Left renal pelvis (tissue), 4 donors: ENCODE measurements around the gene CBLN3. TPM values are rescaled to one million over a fixed set of nuclear protein-coding genes. Genes with fewer than 3 reads are reported as not detected.
A peak's percentile ranks its signal among the peaks of the same experiment; 100 is the strongest.
"Not testable (repeated sequence)": the region's sequence is repeated elsewhere in the genome, so short reads cannot be mapped to it uniquely, and the experiment has no call there.

Source experiments
- DNase-seq, 4 donors: peaks; one replicate each; pipeline ENCODE4 v3.0.0-alpha.2; 2013; ENCODE audit warnings: low read depth in 4 of 4, low spot score in 3 of 4
- polyA plus RNA-seq, 4 donors: library from polyadenylated mRNA; unstranded; fragments of 120-200 nt; gene quantifications; one replicate each; pipeline ENCODE4 v1.2.1, GENCODE V29; 2013; ENCODE audit not compliant: insufficient read length in 4 of 4

Gene CBLN3
- polyA plus RNA-seq, 4 donors: 2.2 to 4.7 (median 2.6) TPM

DNA sequence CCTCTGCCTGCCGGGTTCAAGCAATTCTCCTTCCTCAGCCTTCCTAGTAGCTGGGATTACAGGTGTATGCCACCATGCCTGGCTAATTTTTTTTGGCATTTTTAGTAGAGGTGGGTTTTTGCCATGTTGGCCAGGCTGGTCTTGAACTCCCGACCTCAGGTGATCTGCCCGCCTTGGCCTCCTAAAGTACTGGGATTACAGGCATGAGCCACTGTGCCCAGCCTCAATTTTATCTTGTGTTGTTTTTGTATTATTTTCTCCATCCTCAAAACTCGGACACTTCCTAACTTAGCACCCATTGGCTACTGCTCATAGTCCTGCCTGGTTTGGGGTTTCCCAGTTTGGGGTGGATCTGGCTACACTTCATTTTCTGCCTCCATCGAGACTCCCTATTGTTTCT is 41.9 kb downstream of the CBLN3 start:
- not testable (repeated sequence) for DNase-seq

DNA sequence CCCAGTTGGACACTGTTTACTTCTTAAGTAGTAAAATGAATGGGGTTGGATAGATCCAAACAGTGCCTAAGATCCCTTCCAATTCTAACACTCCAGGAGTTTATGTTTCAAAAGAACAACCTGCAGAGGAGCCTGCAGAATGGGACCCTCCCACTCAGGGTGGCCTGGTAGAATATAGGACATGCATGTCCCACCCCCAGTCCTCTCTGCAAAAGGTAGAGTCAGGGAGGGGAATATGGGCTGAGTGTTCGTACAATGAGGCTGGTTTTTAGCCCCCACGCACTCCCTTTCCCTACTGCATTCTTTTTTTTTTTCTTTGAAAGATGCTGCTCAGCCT is 42.5 kb downstream of the CBLN3 start:
- DNase-seq: no peak

DNA sequence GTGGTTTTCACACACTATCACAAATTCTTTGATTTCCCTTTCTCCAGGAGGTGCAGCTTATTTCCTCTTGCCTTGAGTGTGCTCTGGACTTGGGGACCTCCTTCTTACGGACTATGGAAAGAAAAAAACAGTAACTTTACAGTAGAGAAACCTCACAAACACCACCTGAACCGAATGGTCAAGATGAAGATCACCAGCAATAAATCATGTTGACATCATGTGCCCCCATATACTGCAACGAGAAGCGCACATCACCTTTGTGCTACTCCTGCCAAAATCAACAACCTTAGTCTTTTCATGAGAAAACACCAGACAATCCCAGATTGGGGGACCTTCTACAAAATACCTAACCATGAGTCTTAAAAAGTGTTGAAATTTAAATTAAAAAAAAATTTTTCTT is 43.9 kb downstream of the CBLN3 start:
- no peak for DNase-seq

DNA sequence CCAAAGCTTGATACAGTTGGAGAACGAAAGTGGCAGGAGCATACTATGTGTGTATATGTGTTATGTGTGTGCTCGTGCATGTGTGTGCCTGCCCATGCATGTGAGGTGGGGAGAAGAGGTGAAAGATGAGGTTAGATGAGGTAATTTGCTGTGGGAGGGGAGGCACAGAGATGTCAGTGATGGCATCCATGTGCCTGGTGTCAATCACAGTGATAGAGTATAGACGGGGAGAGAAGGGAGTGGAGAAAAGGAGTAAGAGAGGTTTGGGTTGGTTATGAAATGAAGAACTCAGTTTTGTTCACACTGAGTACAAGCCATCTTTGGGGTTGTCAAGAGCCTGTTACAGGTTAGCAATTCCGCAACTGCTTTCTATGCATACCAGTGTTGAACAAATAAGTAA is 45.3 kb downstream of the CBLN3 start:
- no peak for DNase-seq

DNA sequence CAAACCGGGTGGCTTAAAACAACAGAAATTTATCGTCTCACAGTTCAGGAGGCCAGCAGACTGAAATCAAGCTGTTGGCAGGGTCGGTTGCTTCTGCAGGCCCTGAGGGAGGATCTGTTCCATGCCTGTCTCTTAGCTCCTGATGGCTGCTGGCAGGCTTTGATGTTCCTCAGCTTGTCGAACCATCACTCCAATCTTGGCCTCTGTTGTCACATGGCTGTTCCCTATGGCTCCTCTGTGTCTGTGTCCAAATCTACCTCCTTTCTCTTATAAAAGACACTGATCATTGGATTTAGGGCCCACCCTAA is 47.5 kb downstream of the CBLN3 start:
- peak in 1 of 4 donors; percentile 52 for DNase-seq

DNA sequence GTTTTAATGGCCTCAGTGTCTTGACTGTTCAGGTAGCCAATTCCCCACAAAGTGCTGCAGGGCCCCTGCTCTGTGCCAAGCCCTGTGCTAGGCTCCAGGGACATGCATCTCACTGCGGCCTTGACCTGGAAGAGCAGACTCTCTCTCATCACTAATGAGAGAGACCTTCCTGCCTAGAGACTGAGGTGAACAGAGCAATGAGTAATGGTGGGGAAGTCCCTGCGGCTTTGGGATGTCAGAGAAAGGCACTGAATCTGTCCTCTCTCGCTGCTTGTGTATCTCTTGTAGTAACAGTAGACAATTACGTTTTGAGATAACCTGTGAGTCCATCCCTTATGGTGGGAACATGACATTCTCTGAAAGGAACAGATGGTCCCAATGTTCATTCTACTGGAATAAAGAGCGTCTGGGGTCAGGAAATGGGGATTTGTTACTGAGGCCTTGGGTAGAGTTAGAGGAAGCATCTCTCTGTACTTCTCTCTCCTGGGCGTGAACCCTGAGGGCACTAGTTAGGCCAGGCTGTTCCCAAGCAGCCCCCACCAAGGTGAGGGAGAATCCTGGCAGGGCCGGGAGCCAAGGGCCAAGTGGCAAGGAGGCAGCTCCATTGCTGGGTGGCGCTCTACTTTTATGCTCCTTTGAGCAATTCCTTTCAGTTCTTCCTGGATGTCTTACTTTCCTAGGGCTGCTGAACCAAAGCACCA is 48.0 kb downstream of the CBLN3 start:
- no peak for DNase-seq

DNA sequence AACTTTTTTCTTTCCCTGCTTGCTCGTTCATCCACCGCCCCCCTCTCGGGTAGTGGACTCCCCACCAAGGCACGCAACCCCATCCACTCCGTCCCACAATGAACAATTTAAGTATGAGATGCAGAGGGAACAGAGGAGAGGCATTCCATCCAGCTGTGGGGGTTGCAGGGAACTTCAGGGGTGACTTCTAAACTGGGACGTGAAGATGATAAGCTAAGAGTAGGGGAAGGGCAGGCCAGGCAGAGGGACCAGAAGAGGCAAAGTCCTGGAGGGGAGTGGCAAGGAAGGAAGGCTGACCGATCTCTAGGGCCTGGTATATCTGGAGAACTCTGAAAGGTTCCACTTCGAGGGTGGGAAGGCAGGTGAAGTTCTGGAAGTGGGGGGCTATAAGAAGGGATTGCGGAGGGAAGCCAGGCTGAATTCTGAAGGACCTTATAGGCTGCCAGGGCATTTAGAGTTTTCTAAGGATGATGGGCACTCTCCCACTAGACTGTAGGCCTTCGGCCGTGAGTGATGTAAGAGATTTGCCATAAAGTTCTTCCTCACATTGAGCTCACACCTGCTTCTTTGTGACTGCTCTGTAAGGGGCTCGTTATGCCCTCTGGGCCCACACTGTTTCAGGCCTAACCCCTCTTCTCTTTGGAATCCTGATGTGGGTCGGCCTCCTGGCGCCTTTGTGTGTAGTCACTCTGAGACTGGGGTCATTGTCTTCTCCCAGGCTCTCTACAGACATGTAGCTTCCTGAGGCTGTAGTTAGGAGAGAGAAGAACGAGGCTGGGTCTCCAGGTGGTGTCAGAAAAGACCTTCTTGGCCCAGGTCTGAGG is 49.3 kb downstream of the CBLN3 start:
- DNase-seq: no peak

DNA sequence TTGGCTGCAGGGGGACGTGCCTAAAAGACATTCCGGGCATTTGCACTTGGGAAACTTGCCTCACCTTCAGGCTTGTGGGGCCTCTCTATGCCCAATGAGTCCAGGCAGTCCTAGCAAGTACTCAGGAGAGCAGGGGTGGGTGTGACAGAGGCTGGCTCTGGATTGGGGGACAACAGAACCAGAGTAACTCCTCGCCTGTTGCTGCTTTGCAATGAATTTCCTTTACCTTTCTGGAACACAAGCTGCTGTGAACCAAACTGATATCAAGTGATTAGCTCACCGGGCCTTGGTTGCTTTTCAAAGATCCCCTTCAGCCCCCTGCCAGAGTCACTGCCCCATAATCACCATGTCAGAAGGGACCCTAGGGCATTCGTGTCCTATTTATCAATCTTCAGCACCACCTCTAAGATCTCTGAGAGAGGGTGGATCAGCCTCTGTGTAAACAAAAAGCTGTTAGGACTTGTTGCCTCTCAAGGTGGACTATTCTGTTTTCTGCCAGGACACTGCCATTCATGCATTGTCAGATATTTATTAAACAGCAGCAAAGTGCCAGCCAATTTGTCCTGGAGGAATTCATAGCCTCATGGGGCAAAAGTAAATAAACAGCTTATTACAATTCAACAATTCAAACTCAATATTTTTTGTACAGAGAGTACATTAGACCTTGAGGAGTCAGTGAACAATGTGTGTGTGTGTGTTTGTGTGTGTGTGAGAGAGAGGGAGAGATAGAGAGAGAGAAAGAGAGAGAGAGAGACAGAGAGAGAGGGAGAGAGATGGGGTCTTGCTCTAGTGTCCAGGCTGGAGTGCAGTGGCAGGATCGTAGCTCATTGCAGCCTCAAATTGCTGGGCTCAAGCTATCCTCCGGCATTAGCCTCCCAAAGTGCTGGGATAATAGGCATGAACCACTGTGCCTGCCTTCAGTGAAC is 50.2 kb downstream of the CBLN3 start:
- DNase-seq: no peak

DNA sequence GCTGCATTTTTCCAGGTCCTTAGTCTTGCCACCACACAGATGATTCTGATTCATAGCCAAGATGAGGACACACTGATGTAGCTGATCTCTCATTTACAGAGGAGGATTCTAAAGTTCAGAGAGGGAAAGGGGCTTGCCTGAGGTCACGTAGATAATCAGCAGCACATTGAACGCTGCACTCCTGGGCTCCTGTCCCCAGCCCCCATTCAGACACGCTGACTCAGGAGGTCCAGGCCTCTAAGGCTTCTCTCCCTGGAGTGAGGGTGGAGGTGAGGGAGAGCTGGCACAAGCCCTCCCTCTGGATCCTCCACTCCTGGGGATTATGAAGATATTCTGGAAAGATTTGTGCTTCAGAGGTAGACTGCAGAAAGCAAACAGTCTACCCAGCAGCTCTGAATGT is 51.1 kb downstream of the CBLN3 start:
- no peak for DNase-seq

DNA sequence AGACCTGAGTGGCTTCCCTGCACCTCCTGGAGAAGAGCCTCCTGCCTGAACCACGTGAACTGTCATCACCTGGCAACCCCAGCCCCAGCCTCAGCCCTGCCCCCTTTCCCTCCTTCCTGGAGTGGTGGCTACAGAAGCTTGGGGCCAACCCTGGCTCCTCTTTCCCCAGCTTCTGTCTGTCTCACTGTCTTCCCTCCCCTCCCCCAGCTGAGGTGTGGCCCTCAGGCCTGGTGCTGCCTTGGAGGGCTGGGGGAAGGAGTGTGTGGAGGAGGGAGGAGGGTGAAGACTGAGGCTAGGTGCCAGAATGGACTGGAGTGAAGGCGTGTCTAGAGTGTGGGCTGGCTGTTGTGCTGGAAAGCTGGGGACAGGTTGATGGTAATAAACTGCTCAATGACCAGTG is 51.8 kb downstream of the CBLN3 start:
- DNase-seq: no peak

DNA sequence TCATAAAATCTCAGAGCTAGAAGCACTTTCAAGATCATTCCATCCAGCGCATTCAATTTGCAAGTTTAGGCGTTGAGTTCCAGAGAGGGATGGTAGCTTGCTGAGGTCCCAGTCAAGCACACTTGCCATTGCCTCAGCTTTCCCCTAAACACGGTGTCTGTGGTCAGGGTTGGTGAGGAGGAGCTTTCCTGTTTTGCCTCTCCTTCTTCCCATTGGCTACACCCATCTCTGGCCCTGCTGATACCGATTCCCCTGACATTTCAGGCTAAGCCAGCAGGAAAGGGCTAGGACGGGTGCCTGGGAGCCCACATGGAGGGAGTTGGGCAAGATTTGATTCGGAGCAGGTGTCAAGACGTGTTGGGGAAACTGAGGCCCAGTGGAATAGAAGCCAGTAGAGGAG is 52.3 kb downstream of the CBLN3 start:
- DNase-seq: no peak

Other genes with a start within 250 kb of the CBLN3 start
- 10 to 100 TPM; 19.8 to 39.5 (median 31.0) TPM for gene IPO4, start 240.9 kb downstream of the CBLN3 start, polyA plus RNA-seq
- gene TM9SF1, start 234.2 kb downstream of the CBLN3 start, polyA plus RNA-seq: 10 to 100 TPM; 32.9 to 43.7 (median 35.4) TPM
- 10 to 100 TPM in 1 of 4 donors, 1 to 10 TPM in 3; 4.2 to 12.0 (median 5.6) TPM for gene TSSK4, start 224.0 kb downstream of the CBLN3 start, polyA plus RNA-seq
- gene CHMP4A, start 216.2 kb downstream of the CBLN3 start, polyA plus RNA-seq: 10 to 100 TPM; 27.8 to 58.4 (median 52.0) TPM
- gene MDP1, start 213.6 kb downstream of the CBLN3 start, polyA plus RNA-seq: 10 to 100 TPM in 3 of 4 donors, 1 to 10 TPM in 1; 8.3 to 16.9 (median 11.3) TPM
- 100 to 1,000 TPM; 189 to 230 (median 217) TPM for gene NEDD8, start 197.3 kb downstream of the CBLN3 start, polyA plus RNA-seq
- 100 to 1,000 TPM in 3 of 4 donors, 10 to 100 TPM in 1; 65.6 to 124 (median 117) TPM for gene GMPR2, start 196.7 kb downstream of the CBLN3 start, polyA plus RNA-seq
- 10 to 100 TPM; 57.3 to 62.1 (median 60.1) TPM for gene TINF2, start 187.0 kb downstream of the CBLN3 start, polyA plus RNA-seq
- 1 to 10 TPM; 1.6 to 6.6 (median 2.6) TPM for gene TGM1, start 166.5 kb downstream of the CBLN3 start, polyA plus RNA-seq
- 10 to 100 TPM; 19.4 to 28.6 (median 20.3) TPM for gene RABGGTA, start 158.1 kb downstream of the CBLN3 start, polyA plus RNA-seq
- 10 to 100 TPM; 27.8 to 54.8 (median 43.2) TPM for gene DHRS1, start 129.9 kb downstream of the CBLN3 start, polyA plus RNA-seq
- gene NOP9, start 129.8 kb downstream of the CBLN3 start, polyA plus RNA-seq: 10 to 100 TPM; 20.0 to 27.0 (median 25.4) TPM
- 10 to 100 TPM; 20.2 to 28.4 (median 24.5) TPM for gene CIDEB, start 121.7 kb downstream of the CBLN3 start, polyA plus RNA-seq
- 1 to 10 TPM; 1.7 to 4.4 (median 3.0) TPM for gene LTB4R2, start 119.5 kb downstream of the CBLN3 start, polyA plus RNA-seq
- 1 to 10 TPM; 2.1 to 6.5 (median 4.9) TPM for gene LTB4R, start 118.2 kb downstream of the CBLN3 start, polyA plus RNA-seq
- 10 to 100 TPM in 3 of 4 donors, 1 to 10 TPM in 1; 8.4 to 23.3 (median 20.0) TPM for gene ADCY4, start 94.6 kb downstream of the CBLN3 start, polyA plus RNA-seq
- gene RIPK3, start 89.7 kb downstream of the CBLN3 start, polyA plus RNA-seq: 1 to 10 TPM; 2.3 to 4.3 (median 3.8) TPM
- gene NFATC4, start 61.5 kb downstream of the CBLN3 start, polyA plus RNA-seq: 100 to 1,000 TPM in 1 of 4 donors, 10 to 100 TPM in 3; 52.5 to 151 (median 78.2) TPM
- 10 to 100 TPM; 46.0 to 95.5 (median 49.4) TPM for gene NYNRIN, start 30.7 kb downstream of the CBLN3 start, polyA plus RNA-seq
- 10 to 100 TPM; 35.8 to 50.0 (median 40.5) TPM for gene KHNYN, start 286 bp upstream of the CBLN3 start, polyA plus RNA-seq
- gene SDR39U1, start 13.1 kb upstream of the CBLN3 start, polyA plus RNA-seq: 10 to 100 TPM; 37.9 to 82.1 (median 52.3) TPM
- gene CMA1, start 78.6 kb upstream of the CBLN3 start, polyA plus RNA-seq: under 1 TPM; 0.16 to 0.58 (median 0.34) TPM
- under 1 TPM; 0.30 to 0.95 (median 0.54) TPM for gene CTSG, start 146.6 kb upstream of the CBLN3 start, polyA plus RNA-seq
- under 1 TPM in 2 of 4 donors, not detected in 2; 0.21 to 0.53 TPM for gene GZMH, start 180.0 kb upstream of the CBLN3 start, polyA plus RNA-seq
- gene GZMB, start 204.5 kb upstream of the CBLN3 start, polyA plus RNA-seq: under 1 TPM; 0.22 to 0.75 (median 0.46) TPM